ENCODE measurements around the gene ENAM. TPM values are rescaled to one million over a fixed set of nuclear protein-coding genes. Genes with fewer than 3 reads are reported as not detected.
A peak's percentile ranks its signal among the peaks of the same experiment; 100 is the strongest.

ENAM gene
- total RNA-seq, 5 donors from 2014 or later (not counting 1 experiment from before 2014, with no cell fraction given), result not detected

GRCh38 chr4:70670332-70671014 is 41.9 kb downstream of the ENAM start:
- H3K9me3 Mint-ChIP-seq, result no peaks in the 10 kb centered on the region
- ChIA-PET CTCF (no interaction called here), POLR2A (interaction anchor here in 1 of 2 donors (0.6 kb wide), 1 partner anchor 24 kb away, joined by 7 read pairs; no protein-coding TSS in a partner anchor)
- Histone ChIP-seq H3K27ac (ENCODE audit: low read length) (no peak overlapping the region), H3K9me3 (no peaks in the 10 kb centered on the region), H3K4me3 (ENCODE audit: control insufficient read depth in 1 of 2, extremely low read depth in 1 of 2, low read length in 1 of 2) (no peak overlapping the region), H3K4me1 (ENCODE audit: control insufficient read depth in 1 of 2, extremely low read depth in 1 of 2, insufficient read depth in 2 of 2, low read length in 2 of 2) (no peaks in the 10 kb centered on the region), H3K36me3 (ENCODE audit: control insufficient read depth in 2 of 2, extremely low read depth in 1 of 2, insufficient read depth in 1 of 2, low read length in 1 of 2) (no peaks in the 10 kb centered on the region), H3K27me3 (replicated peaks in 1 of 2; ENCODE audit: control insufficient read depth in 2 of 2, extremely low read depth in 1 of 2, insufficient read depth in 2 of 2, low read length in 1 of 2) (no peaks in the 10 kb centered on the region)
- peaks cover 0 to 11% (median 2%) of the 10 kb centered on the region in 3 donors for H3K4me1 Mint-ChIP-seq
- H3K36me3 Mint-ChIP-seq, result no peaks in the 10 kb centered on the region
- no peak overlapping the region for H3K4me3 Mint-ChIP-seq
- DNase-seq (no peak), ATAC-seq (replicated peaks in 1 of 4) (no peak)
- WGBS (ENCODE audit: insufficient coverage), result 91% methylated on average over 1 of the region's 5 CpGs
- no peak overlapping the region for H3K27ac Mint-ChIP-seq
- H3K27me3 Mint-ChIP-seq, result peaks cover 6 to 7% of the 10 kb centered on the region in 2 donors

- no peaks in the 10 kb centered on the region for H3K36me3 Mint-ChIP-seq
- ATAC-seq (replicated peaks in 1 of 4) (no peak), DNase-seq (no peak)
- no peak overlapping the region for H3K27ac Mint-ChIP-seq
- H3K27me3 Mint-ChIP-seq, result peaks cover 6 to 7% of the 10 kb centered on the region in 2 donors
- ChIA-PET POLR2A (interaction anchor here in 1 of 2 donors (0.6 to 0.7 kb wide), 2 partner anchors 23 to 29 kb away, joined by 7 read pairs; no protein-coding TSS in a partner anchor), CTCF (no interaction called here)
- no peak overlapping the region for H3K4me3 Mint-ChIP-seq
- Histone ChIP-seq H3K4me3 (ENCODE audit: control insufficient read depth in 1 of 2, extremely low read depth in 1 of 2, low read length in 1 of 2) (no peak overlapping the region), H3K27me3 (replicated peaks in 1 of 2; ENCODE audit: control insufficient read depth in 2 of 2, extremely low read depth in 1 of 2, insufficient read depth in 2 of 2, low read length in 1 of 2) (no peaks in the 10 kb centered on the region), H3K36me3 (ENCODE audit: control insufficient read depth in 2 of 2, extremely low read depth in 1 of 2, insufficient read depth in 1 of 2, low read length in 1 of 2) (no peaks in the 10 kb centered on the region), H3K27ac (ENCODE audit: low read length) (no peak overlapping the region), H3K9me3 (no peaks in the 10 kb centered on the region), H3K4me1 (ENCODE audit: control insufficient read depth in 1 of 2, extremely low read depth in 1 of 2, insufficient read depth in 2 of 2, low read length in 2 of 2) (no peaks in the 10 kb centered on the region)
- WGBS (ENCODE audit: insufficient coverage), result no CpG with 5 or more reads among the region's 2 CpGs
- H3K4me1 Mint-ChIP-seq, result peaks cover 2 to 12% (median 4%) of the 10 kb centered on the region in 3 donors
- no peaks in the 10 kb centered on the region for H3K9me3 Mint-ChIP-seq
These were observed 42.5 kb downstream of the ENAM start for GRCh38 chr4:70671091-70671490.

DNA sequence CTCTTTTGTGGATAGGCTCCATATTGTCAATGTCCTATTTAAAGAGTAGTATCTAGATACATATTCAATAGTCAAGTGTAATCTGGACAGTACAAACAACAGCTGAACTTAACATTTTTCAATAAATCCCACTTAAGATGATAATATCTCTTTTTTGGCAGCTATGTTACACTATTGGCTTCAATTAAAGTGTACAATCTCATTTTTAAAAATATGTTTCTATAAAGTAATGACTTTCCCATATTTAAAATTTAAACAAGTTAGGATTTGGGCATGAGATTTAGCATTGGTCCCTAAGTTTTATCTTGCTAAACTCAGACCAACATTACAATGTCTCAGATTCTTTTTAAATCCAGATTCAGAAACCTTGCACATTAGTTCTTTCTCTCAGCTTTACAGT is 45.6 kb downstream of the ENAM start:
- no peak overlapping the region for H3K4me3 ChIP-seq (ENCODE audit: control insufficient read depth in 1 of 2, extremely low read depth in 1 of 2, low read length in 1 of 2)
- Mint-ChIP-seq H3K4me3 (no peak overlapping the region), H3K36me3 (no peaks in the 10 kb centered on the region), H3K9me3 (no peaks in the 10 kb centered on the region), H3K4me1 (peaks cover 7 to 21% (median 15%) of the 10 kb centered on the region in 3 donors), H3K27ac (no peak overlapping the region), H3K27me3 (peaks cover 6 to 7% of the 10 kb centered on the region in 2 donors)
- ATAC-seq (replicated peaks in 1 of 4) (no peak), DNase-seq (no peak)
- H3K9me3 ChIP-seq, result no peaks in the 10 kb centered on the region
- no peaks in the 10 kb centered on the region for H3K27me3 ChIP-seq (replicated peaks in 1 of 2; ENCODE audit: control insufficient read depth in 2 of 2, extremely low read depth in 1 of 2, insufficient read depth in 2 of 2, low read length in 1 of 2)
- H3K36me3 ChIP-seq (ENCODE audit: control insufficient read depth in 2 of 2, extremely low read depth in 1 of 2, insufficient read depth in 1 of 2, low read length in 1 of 2), result no peaks in the 10 kb centered on the region
- POLR2A ChIA-PET, result interaction anchor here in 1 of 2 donors (0.7 kb wide), 1 partner anchor 52 kb away, joined by 4 read pairs; no protein-coding TSS in a partner anchor
- H3K27ac ChIP-seq (ENCODE audit: low read length), result no peak overlapping the region
- CTCF ChIA-PET, result interaction anchor here in 1 of 2 donors (0.6 kb wide), 1 partner anchor 54 kb away, joined by 3 read pairs; no protein-coding TSS in a partner anchor
- peaks cover 2 to 7% of the 10 kb centered on the region in 2 experiments for H3K4me1 ChIP-seq (ENCODE audit: control insufficient read depth in 1 of 2, extremely low read depth in 1 of 2, insufficient read depth in 2 of 2, low read length in 2 of 2)

GRCh38 chr4:70674731-70675130 is 46.2 kb downstream of the ENAM start:
- DNase-seq, result no peak
- H3K27me3 Mint-ChIP-seq, result peaks cover 6 to 7% of the 10 kb centered on the region in 2 donors
- no peak overlapping the region for H3K27ac Mint-ChIP-seq
- H3K4me1 ChIP-seq (ENCODE audit: control insufficient read depth in 1 of 2, extremely low read depth in 1 of 2, insufficient read depth in 2 of 2, low read length in 2 of 2), result peaks cover 2 to 7% of the 10 kb centered on the region in 2 experiments
- no peak overlapping the region for H3K4me3 ChIP-seq (ENCODE audit: control insufficient read depth in 1 of 2, extremely low read depth in 1 of 2, low read length in 1 of 2)
- no peaks in the 10 kb centered on the region for H3K27me3 ChIP-seq (replicated peaks in 1 of 2; ENCODE audit: control insufficient read depth in 2 of 2, extremely low read depth in 1 of 2, insufficient read depth in 2 of 2, low read length in 1 of 2)
- POLR2A ChIA-PET, result no interaction called here
- H3K36me3 ChIP-seq (ENCODE audit: control insufficient read depth in 2 of 2, extremely low read depth in 1 of 2, insufficient read depth in 1 of 2, low read length in 1 of 2), result no peaks in the 10 kb centered on the region
- H3K9me3 ChIP-seq, result no peaks in the 10 kb centered on the region
- no CpG with 5 or more reads among the region's 1 CpG for WGBS (ENCODE audit: insufficient coverage)
- peaks cover 7 to 25% (median 15%) of the 10 kb centered on the region in 3 donors for H3K4me1 Mint-ChIP-seq
- H3K4me3 Mint-ChIP-seq, result no peak overlapping the region
- H3K27ac ChIP-seq (ENCODE audit: low read length), result no peak overlapping the region
- H3K36me3 Mint-ChIP-seq, result no peaks in the 10 kb centered on the region
- ATAC-seq (replicated peaks in 1 of 4), result no peak
- CTCF ChIA-PET, result no interaction called here
- no peaks in the 10 kb centered on the region for H3K9me3 Mint-ChIP-seq

DNA sequence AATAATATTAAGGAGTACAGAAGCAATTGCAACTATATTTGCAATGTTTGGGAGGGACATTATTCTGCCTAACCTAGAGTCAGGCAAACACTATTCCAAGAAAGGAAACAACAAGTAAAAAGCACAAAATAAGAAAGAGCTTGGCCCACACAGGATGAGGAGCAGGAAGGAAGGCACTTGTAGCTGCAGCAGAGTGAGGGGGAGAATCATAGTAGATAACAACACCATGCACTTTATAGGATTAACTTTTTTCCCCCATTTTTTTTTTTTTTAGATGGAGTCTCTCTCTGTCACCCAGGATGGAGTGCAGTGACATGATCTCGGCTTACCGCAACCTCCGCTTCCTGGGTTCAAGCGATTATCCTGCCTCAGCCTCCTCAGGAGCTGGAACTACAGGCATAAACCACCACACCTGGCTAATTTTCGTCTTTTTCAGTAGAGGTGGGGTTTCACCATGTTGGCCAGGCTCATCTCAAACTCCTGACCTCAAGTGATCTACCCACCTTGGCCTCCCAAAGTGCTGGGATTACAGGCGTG is 48.1 kb downstream of the ENAM start:
- H3K4me3 Mint-ChIP-seq, result no peak overlapping the region
- Histone ChIP-seq H3K4me1 (ENCODE audit: control insufficient read depth in 1 of 2, extremely low read depth in 1 of 2, insufficient read depth in 2 of 2, low read length in 2 of 2) (peaks cover 2 to 7% of the 10 kb centered on the region in 2 experiments), H3K27me3 (replicated peaks in 1 of 2; ENCODE audit: control insufficient read depth in 2 of 2, extremely low read depth in 1 of 2, insufficient read depth in 2 of 2, low read length in 1 of 2) (no peaks in the 10 kb centered on the region), H3K36me3 (ENCODE audit: control insufficient read depth in 2 of 2, extremely low read depth in 1 of 2, insufficient read depth in 1 of 2, low read length in 1 of 2) (no peaks in the 10 kb centered on the region), H3K27ac (ENCODE audit: low read length) (no peak overlapping the region), H3K4me3 (ENCODE audit: control insufficient read depth in 1 of 2, extremely low read depth in 1 of 2, low read length in 1 of 2) (no peak overlapping the region), H3K9me3 (no peaks in the 10 kb centered on the region)
- DNase-seq, result no peak
- peaks cover 7 to 25% (median 15%) of the 10 kb centered on the region in 3 donors for H3K4me1 Mint-ChIP-seq
- no peaks in the 10 kb centered on the region for H3K36me3 Mint-ChIP-seq
- no CpG with 5 or more reads among the region's 6 CpGs for WGBS (ENCODE audit: insufficient coverage)
- ATAC-seq (replicated peaks in 1 of 4), result no peak
- no peak overlapping the region for H3K27ac Mint-ChIP-seq
- CTCF ChIA-PET, result interaction anchor here in 1 of 2 donors (0.5 kb wide), 1 partner anchor 342 kb away, joined by 6 read pairs; no protein-coding TSS in a partner anchor
- H3K9me3 Mint-ChIP-seq, result no peaks in the 10 kb centered on the region
- H3K27me3 Mint-ChIP-seq, result peaks cover 0 to 3% of the 10 kb centered on the region in 2 donors
- POLR2A ChIA-PET, result no interaction called here

GRCh38 chr4:70678383-70678999 is 49.9 kb downstream of the ENAM start:
- Mint-ChIP-seq H3K4me3 (peak overlapping the region in 1 of 3 donors; percentile 1), H3K4me1 (peaks cover 7 to 25% (median 15%) of the 10 kb centered on the region in 3 donors), H3K27ac (peak overlapping the region; percentile 24 to 53), H3K36me3 (no peaks in the 10 kb centered on the region), H3K27me3 (peaks cover 0 to 2% of the 10 kb centered on the region in 2 donors), H3K9me3 (no peaks in the 10 kb centered on the region)
- Histone ChIP-seq H3K4me3 (ENCODE audit: control insufficient read depth in 1 of 2, extremely low read depth in 1 of 2, low read length in 1 of 2) (no peak overlapping the region), H3K27ac (ENCODE audit: low read length) (no peak overlapping the region), H3K36me3 (ENCODE audit: control insufficient read depth in 2 of 2, extremely low read depth in 1 of 2, insufficient read depth in 1 of 2, low read length in 1 of 2) (no peaks in the 10 kb centered on the region), H3K27me3 (replicated peaks in 1 of 2; ENCODE audit: control insufficient read depth in 2 of 2, extremely low read depth in 1 of 2, insufficient read depth in 2 of 2, low read length in 1 of 2) (no peaks in the 10 kb centered on the region), H3K9me3 (no peaks in the 10 kb centered on the region), H3K4me1 (ENCODE audit: control insufficient read depth in 1 of 2, extremely low read depth in 1 of 2, insufficient read depth in 2 of 2, low read length in 2 of 2) (peaks cover 2 to 7% of the 10 kb centered on the region in 2 experiments)
- no CpG with 5 or more reads among the region's 1 CpG for WGBS (ENCODE audit: insufficient coverage)
- ATAC-seq (replicated peaks in 1 of 4) (no peak), DNase-seq (no peak)
- POLR2A ChIA-PET, result interaction anchor here in 1 of 2 donors (0.6 to 0.7 kb wide), 2 partner anchors 161 to 192 kb away, joined by 4 to 7 read pairs; no protein-coding TSS in a partner anchor
- CTCF ChIA-PET, result no interaction called here

Measured in T-cell (primary cell).